HG03558 (cell line): ENCODE data around the gene SFXN2.
"Not testable (repeated sequence)": the region's sequence is repeated elsewhere in the genome, so short reads cannot be mapped to it uniquely, and the experiment has no call there.

Source experiments
- ATAC-seq: cut with Tn5 transposase; IDR thresholded peaks from one replicate; pipeline ENCODE4 v1.9.1; 2021; ENCODE audit warnings: moderate number of reproducible peaks; ENCODE audit not compliant: unreplicated experiment; ENCODE audit errors: extremely low read depth

SFXN2 gene

GRCh38 chr10:102716900-102717565 is 2.6 kb downstream of the SFXN2 start:
- ATAC-seq = not testable (repeated sequence)

DNA sequence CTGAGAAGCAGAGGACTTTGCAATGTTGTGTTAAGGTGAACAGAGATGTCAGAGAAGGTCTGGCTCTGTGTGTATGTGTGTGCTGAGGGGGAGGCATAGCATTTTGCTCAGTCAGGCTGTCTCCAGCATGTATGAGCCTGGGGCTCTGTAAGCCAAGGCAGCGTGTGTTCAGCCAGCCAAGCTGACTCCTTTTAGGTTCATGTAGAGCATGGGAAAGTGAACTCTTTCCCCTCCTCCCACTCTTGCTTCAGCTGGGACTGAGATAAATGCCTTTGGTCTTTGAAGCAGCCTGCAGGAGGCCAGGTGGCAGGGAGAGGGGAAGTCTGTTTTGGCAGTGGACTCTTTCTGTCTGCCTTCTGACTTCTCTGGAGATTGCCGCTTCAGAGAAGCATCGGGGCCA is 3.8 kb downstream of the SFXN2 start:
- no peak for ATAC-seq

DNA sequence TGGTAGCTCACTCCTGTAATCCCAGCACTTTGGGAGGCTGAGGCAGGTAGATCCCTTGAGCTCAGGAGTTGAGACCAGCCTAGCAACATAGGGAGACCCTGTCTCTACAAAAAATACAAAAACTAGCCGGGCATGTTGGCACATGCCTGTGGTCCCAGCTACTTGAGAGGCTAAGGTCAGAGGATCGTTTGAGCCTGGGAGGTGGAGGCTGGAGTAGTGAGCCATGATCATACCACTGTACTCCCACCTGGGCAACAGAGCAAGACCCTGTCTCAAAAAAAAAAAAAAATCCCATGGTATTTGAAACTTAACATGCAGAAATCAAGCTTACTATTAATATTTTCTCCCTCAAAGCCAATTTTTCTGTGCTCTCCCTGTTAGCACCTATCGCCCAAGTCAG is 5.9 kb downstream of the SFXN2 start:
- ATAC-seq = no peak

- no peak for ATAC-seq
Measured at GRCh38 chr10:102720775-102721301, 6.4 kb downstream of the SFXN2 start.

- no peak for ATAC-seq
Measured at GRCh38 chr10:102721954-102722353, 7.5 kb downstream of the SFXN2 start.

DNA sequence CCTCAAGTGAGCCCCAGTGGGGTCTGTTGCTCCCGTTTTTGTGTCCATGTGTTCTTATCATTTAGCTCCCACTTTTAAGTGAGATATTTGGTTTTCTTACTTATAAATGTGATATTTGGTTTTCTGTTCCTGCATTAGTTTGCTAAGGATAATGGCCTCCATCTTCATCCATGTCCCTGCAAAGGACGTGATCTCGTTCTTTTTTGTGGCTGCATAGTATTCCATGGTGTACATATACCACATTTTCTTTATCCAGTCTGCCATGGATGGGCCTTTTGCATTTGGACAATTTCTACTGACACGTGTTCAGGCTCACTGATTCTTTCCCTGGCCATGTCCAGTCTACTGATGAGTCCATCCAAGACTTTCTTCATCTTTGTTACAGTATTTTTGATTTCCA is 9.6 kb downstream of the SFXN2 start:
- no peak for ATAC-seq

GRCh38 chr10:102726274-102726673 is 11.8 kb downstream of the SFXN2 start:
- ATAC-seq = no peak

DNA sequence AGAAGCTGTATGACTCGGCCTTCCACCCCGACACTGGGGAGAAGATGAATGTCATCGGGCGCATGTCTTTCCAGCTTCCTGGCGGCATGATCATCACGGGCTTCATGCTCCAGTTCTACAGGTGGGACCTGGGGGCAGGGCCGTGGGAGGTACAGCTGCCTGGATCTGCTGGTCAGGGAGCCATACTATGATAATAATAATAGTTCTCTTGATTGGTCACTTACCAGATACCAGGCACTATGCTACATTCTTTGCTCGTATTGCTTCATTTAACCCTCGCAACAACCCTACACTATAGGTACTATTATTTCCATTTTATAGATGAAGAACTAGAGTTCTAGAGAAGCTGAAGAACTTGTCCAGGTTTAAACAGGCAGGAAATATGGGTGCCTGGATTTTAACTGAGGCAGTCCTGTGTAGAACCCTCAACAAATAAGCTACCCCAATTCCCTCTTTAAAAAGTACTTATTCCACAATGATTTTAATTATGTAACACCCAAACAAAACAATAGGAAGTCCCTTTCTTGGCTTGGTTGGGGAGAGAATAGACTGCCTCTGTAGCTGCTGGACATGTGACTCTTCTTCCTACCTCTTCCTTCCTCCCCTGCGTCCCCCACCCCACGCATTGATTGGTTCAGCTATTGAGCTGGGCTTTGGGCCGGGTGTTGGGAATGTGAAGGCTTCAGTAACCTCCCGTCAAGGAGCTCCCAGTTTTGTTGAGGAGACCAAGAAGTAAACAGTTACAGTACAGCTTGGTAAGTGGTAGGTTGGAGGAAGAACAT is 12.8 kb downstream of the SFXN2 start:
- ATAC-seq = no peak

GRCh38 chr10:102729029-102730026 is 14.9 kb downstream of the SFXN2 start:
- ATAC-seq = no peak

GRCh38 chr10:102731222-102731800 is 16.9 kb downstream of the SFXN2 start:
- no peak for ATAC-seq

DNA sequence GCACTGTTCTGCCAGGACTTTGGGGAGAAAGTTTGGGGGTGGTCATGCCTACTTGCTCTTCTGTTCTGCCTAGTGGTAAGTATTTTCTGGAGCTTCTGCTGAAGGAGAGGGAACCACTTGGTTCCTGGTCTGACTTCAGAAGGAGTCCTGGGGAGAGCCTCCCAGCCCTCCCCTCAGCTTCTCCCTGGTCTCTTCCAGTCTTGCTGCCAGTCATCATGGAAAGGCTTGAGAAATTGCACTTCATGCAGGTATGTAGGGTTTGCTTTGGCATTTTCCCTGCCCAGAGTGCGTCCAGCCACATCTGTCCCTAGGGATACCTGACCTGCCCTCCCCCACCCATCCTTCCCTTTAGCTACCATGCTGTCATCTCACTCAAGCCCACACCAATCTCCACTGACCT is 18.2 kb downstream of the SFXN2 start:
- no peak for ATAC-seq

GRCh38 chr10:102735065-102735562 is 20.7 kb downstream of the SFXN2 start:
- ATAC-seq = no peak

GRCh38 chr10:102738692-102739121 is 24.3 kb downstream of the SFXN2 start:
- no peak for ATAC-seq

- no peak for ATAC-seq
Measured at GRCh38 chr10:102740229-102740628, 25.8 kb downstream of the SFXN2 start.

- no peak for ATAC-seq
Measured at GRCh38 chr10:102741726-102742237, 27.3 kb downstream of the SFXN2 start.

DNA sequence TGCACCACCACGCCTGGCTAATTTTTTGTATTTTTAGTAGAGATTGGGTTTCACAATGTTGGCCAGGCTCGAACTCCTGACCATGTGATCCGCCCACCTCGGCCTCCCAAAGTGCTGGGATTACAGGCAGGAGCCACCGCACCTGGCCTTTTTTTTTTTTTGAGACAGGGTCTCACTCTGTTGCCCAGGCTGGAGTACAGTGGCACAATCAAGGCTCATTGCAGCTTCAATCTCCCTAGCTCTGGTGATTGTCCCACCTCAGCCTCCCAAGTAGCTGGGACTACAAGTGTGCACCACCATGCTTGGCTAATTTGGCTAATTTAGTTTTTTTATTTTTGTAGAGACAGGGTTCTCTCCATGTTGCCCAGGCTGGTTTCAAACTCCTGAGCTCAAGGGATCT is 27.9 kb downstream of the SFXN2 start:
- not testable (repeated sequence) for ATAC-seq

GRCh38 chr10:102743078-102743587 is 28.7 kb downstream of the SFXN2 start:
- ATAC-seq = no peak

- peak; percentile 94 for ATAC-seq
Measured at GRCh38 chr10:102743588-102744373, 29.3 kb downstream of the SFXN2 start, which contains the start of gene WBP1L. WBP1L (plus strand) TSS chr10:102743948; CDS start chr10:102744054, 106 bp downstream.
